K562 (cell line): ENCODE measurements around the gene VPS11. TPM values are rescaled to one million over a fixed set of nuclear protein-coding genes. Genes with fewer than 3 reads are reported as not detected.
A peak's percentile ranks its signal among the peaks of the same experiment; 100 is the strongest.

Source experiments
- ATAC-seq: fragments of 200-7000 bp; cut with Tn5 transposase; 3 replicates; pipeline ENCODE4 v1.9.1; 2020; ENCODE audit warnings: moderate library complexity
- BruUV-seq: library from RNA; stranded (reverse); fragments of 400-500 nt; replicated peaks from 2 replicates; lab custom pipeline; 2021; lab: Mats Ljungman, UMichigan
- CTCF ChIA-PET: fragments of 300-600 bp; formaldehyde crosslinking; extraction: SDS; loops from one replicate; lab custom pipeline; 2021; ENCODE audit warnings: low intra/inter-chr PET ratio; lab: Yijun Ruan, JAX
- POLR2A ChIA-PET: fragments of 300-600, 350-650 bp; sonication (Branson Sonifier 250); formaldehyde crosslinking; extraction: SDS; loops from one replicate; lab custom pipeline; 2021; ENCODE audit warnings: antibody characterized with exemption, inconsistent platforms; lab: Yijun Ruan, JAX
- DNase-seq, 4 experiments: peaks; one replicate each; pipeline versions ENCODE4 v3.0.0 to v3.0.0-alpha.2; 2011 to 2018; ENCODE audit warnings: low spot score in 3 of 4, mixed read lengths in 3 of 4; ENCODE audit errors: extremely low read depth in 1 of 4
- FAIRE-seq: peaks from 2 replicates; lab custom pipeline; 2011; peaks lifted over from hg19 to GRCh38; lab: Jason Lieb, UNC
- H2AFZ ChIP-seq: 2 replicates; pipeline ENCODE4 v1.6.0; 2011; ENCODE audit warnings: low read depth, low read length, control low read depth, inconsistent platforms
- H3K27ac ChIP-seq: fragments of 200-600 bp; 3 replicates; pipeline ENCODE4 v1.8.0; 2011; ENCODE audit warnings: low read depth, mild to moderate bottlenecking, control low read depth, inconsistent platforms, low read length, moderate library complexity, mixed read lengths; ENCODE audit errors: extremely low read depth
- H3K27me3 ChIP-seq, 2 experiments: fragments of 300-600 bp in 1 of 2; 2 replicates in 1 of 2; 3 replicates in 1 of 2; pipeline versions ENCODE4 v1.6.0 to v1.8.0; 2011; ENCODE audit warnings: inconsistent platforms in 2 of 2, low read length in 2 of 2, mild to moderate bottlenecking in 1 of 2, mixed read lengths in 1 of 2, moderate library complexity in 1 of 2; ENCODE audit not compliant: control insufficient read depth in 2 of 2, insufficient read depth in 2 of 2
- H3K36me3 ChIP-seq: fragments of 300-600 bp; 3 replicates; pipeline ENCODE4 v1.8.0; 2011; ENCODE audit warnings: mild to moderate bottlenecking, low read length, inconsistent platforms; ENCODE audit not compliant: control insufficient read depth, insufficient read depth
- H3K4me1 ChIP-seq, 2 experiments: fragments of 200-600 bp in 1 of 2; replicated peaks in 1 of 2; 2 replicates in 1 of 2; 3 replicates in 1 of 2; pipeline versions ENCODE4 v1.5.1 to v1.8.0; 2011; ENCODE audit warnings: inconsistent platforms in 2 of 2, low read length in 2 of 2, mild to moderate bottlenecking in 1 of 2, mixed read lengths in 1 of 2, moderate library complexity in 1 of 2; ENCODE audit not compliant: control insufficient read depth in 2 of 2, insufficient read depth in 2 of 2
- H3K4me2 ChIP-seq: 2 replicates; pipeline ENCODE4 v1.6.1; 2011; ENCODE audit warnings: low read length, control low read depth, inconsistent platforms, mixed read lengths; ENCODE audit not compliant: insufficient read depth
- H3K4me3 ChIP-seq: fragments of 200-600 bp; sonication (generic), shearing (Covaris generic); 2 replicates; pipeline ENCODE4 v1.5.1; 2016; ENCODE audit warnings: control low read depth, inconsistent platforms
- H3K79me2 ChIP-seq: fragments of 200-600 bp; 3 replicates; pipeline ENCODE4 v1.8.0; 2011; ENCODE audit warnings: low read length, inconsistent platforms; ENCODE audit not compliant: control insufficient read depth, insufficient read depth
- H3K9ac ChIP-seq, 2 experiments: 2 replicates each; pipeline versions ENCODE4 v1.6.0 to v1.6.1; 2011; ENCODE audit warnings: low read depth in 2 of 2, low read length in 2 of 2, control low read depth in 1 of 2, inconsistent platforms in 1 of 2, mild to moderate bottlenecking in 1 of 2, mixed read lengths in 1 of 2; ENCODE audit not compliant: insufficient read depth in 1 of 2
- H3K9me1 ChIP-seq: one replicate; pipeline ENCODE4 v1.6.0; 2011; ENCODE audit warnings: inconsistent platforms, mild to moderate bottlenecking, low read length, moderate library complexity; ENCODE audit not compliant: control insufficient read depth, insufficient read depth
- H3K9me3 ChIP-seq: replicated peaks from 2 replicates; pipeline ENCODE4 v1.5.1; 2011; ENCODE audit warnings: low read depth, low read length, inconsistent platforms; ENCODE audit not compliant: control insufficient read depth, insufficient read depth
- H4K20me1 ChIP-seq: replicated peaks from 2 replicates; pipeline ENCODE4 v1.6.1; 2011; ENCODE audit warnings: low read length, inconsistent platforms, mixed read lengths; ENCODE audit not compliant: control insufficient read depth, insufficient read depth
- CBX3 ChIP-seq, 2 experiments: IDR thresholded peaks; 1 replicate in 1 of 2; 2 replicates in 1 of 2; pipeline ENCODE4 v1.6.1; 2012; ENCODE audit warnings: inconsistent platforms in 2 of 2, low read length in 2 of 2, borderline replicate concordance in 1 of 2, control low read depth in 1 of 2
- CCAR2 ChIP-seq: fragments of 200-400 bp; formaldehyde crosslinking; IDR thresholded peaks from 2 replicates; pipeline ENCODE4 v1.6.1; 2017; ENCODE audit warnings: mild to moderate bottlenecking, low read depth, low read length
- CREB1 ChIP-seq, 2 experiments: sonication (generic) in 1 of 2; formaldehyde crosslinking in 1 of 2; IDR thresholded peaks; 2 replicates each; pipeline versions ENCODE4 v1.6.1 to v1.8.0; 2012 to 2022; ENCODE audit warnings: inconsistent platforms in 1 of 2, mild to moderate bottlenecking in 1 of 2, missing genetic modification reagents in 1 of 2, moderate library complexity in 1 of 2
- CXXC5 ChIP-seq: fragments of 250-450 bp; sonication (Bioruptor Pico); IDR thresholded peaks from 2 replicates; pipeline ENCODE4 v1.8.0; 2022; ENCODE audit warnings: inconsistent platforms, mild to moderate bottlenecking, moderate library complexity
- HMBOX1 ChIP-seq: sonication (generic); IDR thresholded peaks from 2 replicates; pipeline ENCODE4 v1.6.1; 2016
- ID3 ChIP-seq, 2 experiments: fragments of 250-450 bp in 1 of 2; fragments of 450-650 bp in 1 of 2; sonication (Bioruptor Pico) in 1 of 2; IDR thresholded peaks; 2 replicates each; pipeline versions ENCODE4 v1.6.1 to v1.8.0; 2016 to 2021; ENCODE audit warnings: mild to moderate bottlenecking in 2 of 2, moderate library complexity in 2 of 2, missing compliant biosample characterization in 1 of 2, missing genetic modification characterization in 1 of 2
- MYC ChIP-seq, 2 experiments: fragments of 250-450 bp in 1 of 2; sonication (Bioruptor Pico) in 1 of 2; IDR thresholded peaks; 2 replicates each; pipeline versions ENCODE4 v1.5.1 to v1.6.1; 2012 to 2021; ENCODE audit warnings: low read depth in 2 of 2, borderline replicate concordance in 1 of 2, improper control_type of control experiment in 1 of 2, low read length in 1 of 2, mild to moderate bottlenecking in 1 of 2, moderate library complexity in 1 of 2
- NFIC ChIP-seq: fragments of 450-650 bp; IDR thresholded peaks from 2 replicates; pipeline ENCODE4 v1.6.1; 2017; ENCODE audit warnings: mild to moderate bottlenecking, inconsistent platforms
- PRMT5 ChIP-seq: sonication (generic); formaldehyde crosslinking; IDR thresholded peaks from 2 replicates; pipeline ENCODE4 v1.5.0; 2020; ENCODE audit warnings: missing genetic modification reagents
- SIN3B ChIP-seq: fragments of 450-650 bp; IDR thresholded peaks from 2 replicates; pipeline ENCODE4 v1.6.1; 2017; ENCODE audit warnings: low read depth, mild to moderate bottlenecking, moderate library complexity
- SUPT5H ChIP-seq: fragments of 450-650 bp; IDR thresholded peaks from 2 replicates; pipeline ENCODE4 v1.6.1; 2016
- ZBTB11 ChIP-seq, 3 experiments: fragments of 200-800 bp in 1 of 3; fragments of 250-450 bp in 1 of 3; fragments of 450-650 bp in 1 of 3; sonication (Bioruptor Pico) in 1 of 3; sonication (Bioruptor generic) in 1 of 3; formaldehyde crosslinking in 1 of 3; IDR thresholded peaks; 2 replicates each; pipeline versions ENCODE4 v1.6.1 to v1.8.0; 2016 to 2022; ENCODE audit warnings: mild to moderate bottlenecking in 2 of 3, missing genetic modification characterization in 2 of 3, missing compliant biosample characterization in 1 of 3, moderate library complexity in 1 of 3
- ZNF143 ChIP-seq: sonication (generic); formaldehyde crosslinking; IDR thresholded peaks from 2 replicates; pipeline ENCODE4 v1.9.0; 2022; ENCODE audit warnings: mild to moderate bottlenecking, missing genetic modification reagents
- ZNF263 ChIP-seq: sonication (generic); formaldehyde crosslinking; IDR thresholded peaks from 2 replicates; pipeline ENCODE4 v1.8.0; 2022; ENCODE audit warnings: mild to moderate bottlenecking, missing genetic modification reagents, borderline replicate concordance
- WGBS: fragments of 100-300 bp; shearing (Covaris generic); methylation state at CpG from one replicate; pipeline ENCODE4 v1.1.6; 2016; ENCODE audit warnings: low coverage, mixed read lengths; ENCODE audit not compliant: insufficient coverage; ENCODE audit errors: missing lambda C conversion rate; 5-methylcytosine and 5-hydroxymethylcytosine counted together
- in situ Hi-C: fragments of 300-500 bp; cut with MboI; formaldehyde crosslinking; loops from 4 replicates; pipeline ENCODE4 v1.15.0; 2018; ENCODE audit warnings: inconsistent platforms, mixed read lengths
- intact Hi-C: fragments of 100-400 bp; cut with micrococcal nuclease; formaldehyde crosslinking; loops from 2 replicates; pipeline ENCODE4 v1.14.2; 2022
- polyA plus RNA-seq, 8 experiments: library from polyadenylated mRNA; depleted of rRNA in 4 of 8; stranded (reverse) in 5 of 8; unstranded in 3 of 8; fragments of >200 nt; fragmentation: Nextera tagmentation in 2 of 8; fragmentation: Illumina TruSeq in 1 of 8; extraction: Ambion mirVana in 2 of 8; extraction: Trizol in 1 of 8; gene quantifications; 2 replicates each; pipeline versions ENCODE4 v1.2.1 to v1.2.3, GENCODE V29; 2011 to 2014; ENCODE audit warnings: inconsistent platforms in 1 of 8, missing spikeins in 1 of 8
- total RNA-seq, 7 experiments: library from RNA; depleted of rRNA in 6 of 7; stranded (reverse); fragments of >200 nt in 6 of 7; fragmentation: Illumina TruSeq in 2 of 7; extraction: Trizol in 2 of 7; gene quantifications; 2 replicates each; pipeline versions ENCODE4 v1.2.1 to v1.2.3, GENCODE V29; 2011 to 2021; ENCODE audit warnings: low replicate concordance in 1 of 7

The VPS11 gene
- total and polyA plus RNA-seq, 9 of the 15 experiments (the other 6 are each of a cell fraction or from before 2014, with no cell fraction given): 14.1 to 35.5 (median 27.5) TPM

- peaks cover 44% of the 10 kb centered on the region for H3K36me3 ChIP-seq
- ChIA-PET POLR2A (interaction anchor here (0.6 to 8.8 kb wide), 21 partner anchors 9 to 218 kb away, joined by 3 to 132 read pairs (median 3); partner anchors contain the start of genes HMBS and VPS11), CTCF (no interaction called here)
- peak within 1 kb of the TSS; percentile 91 for H3K4me2 ChIP-seq
- peaks cover 48% of the 10 kb centered on the region for H3K79me2 ChIP-seq
- peak; percentile 85 for FAIRE-seq
- BruUV-seq: no TSS peak
- peaks cover 18 to 21% of the 10 kb centered on the region in 2 experiments; a peak in 3 of 5 replicates for H3K4me1 ChIP-seq
- no peaks in the 10 kb centered on the region for H3K27me3 ChIP-seq
- peak within 1 kb of the TSS; percentile 94 to 97 for H3K9ac ChIP-seq
- under 1% methylated on average over 29 of the region's 79 CpGs for WGBS
- H3K9me3 ChIP-seq: no peaks in the 10 kb centered on the region
- H3K9me1 ChIP-seq: no peaks in the 10 kb centered on the region
- peak within 1 kb of the TSS; percentile 95 for H3K27ac ChIP-seq
- in situ Hi-C loops: no loop called here
- peak; percentile 94 to 99 (median 96) for DNase-seq
- H3K4me3 ChIP-seq: peak within 1 kb of the TSS; percentile 98
- peak; percentile 93 for ATAC-seq
- H4K20me1 ChIP-seq: no peaks in the 10 kb centered on the region
- intact Hi-C loops: loop anchor here (2.0 kb wide), 2 partner anchors 38 kb away; partner anchors contain the start of genes RPS25 and TRAPPC4
- peak within 1 kb of the TSS; percentile 82 for H2AFZ ChIP-seq
- TF ChIP-seq CBX3 (IDR thresholded peaks at IDR 0.05; ENCODE audit: borderline replicate concordance in 1 of 2, low read length in 2 of 2) (peak in 1 of 2 experiments; percentile 73; a peak in 1 of 3 replicates), ZNF263 (CRISPR knock-in tag) (0 out of 2 replicates have a peak, but pooled peaks have one; percentile 3), HMBOX1 (no peak), NFIC (peak; percentile 36), SUPT5H (peak; percentile 78), CREB1 (IDR thresholded peaks at IDR 0.05) (peak; percentile 81), CREB1 (CRISPR knock-in tag; IDR thresholded peaks at IDR 0.05) (peak; percentile 88), MYC (IDR thresholded peaks at IDR 0.05; ENCODE audit: low read depth, low read length) (peak; percentile 95), MYC (CRISPR knock-in tag; IDR thresholded peaks at IDR 0.05; ENCODE audit: borderline replicate concordance, low read depth) (no peak; the same call in 1 of the 2 replicates), CCAR2 (no peak), CXXC5 (CRISPR knock-in tag) (peak; percentile 80), ZNF143 (no peak), ID3 (CRISPR knock-in tag; IDR thresholded peaks at IDR 0.05) (no peak), ID3 (tag; IDR thresholded peaks at IDR 0.05) (0 out of 2 replicates have a peak, but pooled peaks have one; percentile 3), ZBTB11 (CRISPR knock-in tag; IDR thresholded peaks at IDR 0.05) (peak in 2 of 3 experiments; percentile 44 to 92; a peak in 3 of 6 replicates), PRMT5 (CRISPR knock-in tag) (no peak), SIN3B (peak; percentile 41)
Measured at GRCh38 chr11:119057000-119057769, 10.4 kb upstream of the VPS11 start, which contains the start of gene HYOU1. HYOU1 (minus strand) TSS chr11:119057205; CDS start chr11:119056160, 1,045 bp downstream.
